RKO (cell line): ENCODE measurements around the gene CCDC74A.
"Not testable (repeated sequence)": the region's sequence is repeated elsewhere in the genome, so short reads cannot be mapped to it uniquely, and the experiment has no call there.

Experiments used
- DNase-seq: peaks from one replicate; pipeline ENCODE4 v3.0.0-alpha.2; 2016; ENCODE audit warnings: low spot score

The CCDC74A gene

GRCh38 chr2:131527131-131528001 lies at the start of gene CCDC74A:
CCDC74A (plus strand) TSS chr2:131527888; CDS start chr2:131527971, 83 bp downstream.
- DNase-seq = peak; percentile 81

DNA sequence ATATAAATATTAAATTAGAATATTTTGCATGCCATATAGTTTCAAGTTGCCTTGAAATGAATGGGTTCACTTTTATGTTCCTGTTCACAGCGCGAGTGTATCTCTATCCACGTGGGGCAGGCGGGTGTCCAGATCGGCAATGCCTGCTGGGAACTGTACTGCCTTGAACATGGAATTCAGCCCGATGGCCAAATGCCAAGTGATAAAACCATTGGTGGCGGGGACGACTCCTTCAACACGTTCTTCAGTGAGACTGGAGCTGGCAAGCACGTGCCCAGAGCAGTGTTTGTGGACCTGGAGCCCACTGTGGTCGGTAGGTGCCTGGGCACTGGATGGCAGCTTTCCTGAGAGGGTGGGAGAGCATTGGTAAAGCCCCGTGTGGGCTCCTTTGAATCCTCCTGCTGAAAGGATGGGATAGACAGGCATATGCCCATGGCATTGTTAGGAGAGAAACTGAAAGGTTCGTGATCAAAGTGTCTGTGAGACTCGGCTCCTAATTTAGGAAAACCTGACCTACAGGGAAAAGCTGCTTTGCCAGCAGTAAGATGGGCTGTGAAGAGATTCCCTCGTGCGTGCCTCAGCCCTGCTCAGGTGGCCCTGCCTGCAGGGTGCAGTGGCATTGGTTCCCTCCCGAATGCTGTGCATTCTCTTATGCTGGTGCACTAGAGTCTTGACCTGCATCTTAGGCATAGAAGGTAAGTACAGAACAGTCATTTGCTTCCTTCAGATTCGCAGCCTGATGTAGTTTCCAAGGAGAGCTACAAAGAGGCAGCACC lies 49.4 kb upstream of the CCDC74A start:
- not testable (repeated sequence) for DNase-seq

DNA sequence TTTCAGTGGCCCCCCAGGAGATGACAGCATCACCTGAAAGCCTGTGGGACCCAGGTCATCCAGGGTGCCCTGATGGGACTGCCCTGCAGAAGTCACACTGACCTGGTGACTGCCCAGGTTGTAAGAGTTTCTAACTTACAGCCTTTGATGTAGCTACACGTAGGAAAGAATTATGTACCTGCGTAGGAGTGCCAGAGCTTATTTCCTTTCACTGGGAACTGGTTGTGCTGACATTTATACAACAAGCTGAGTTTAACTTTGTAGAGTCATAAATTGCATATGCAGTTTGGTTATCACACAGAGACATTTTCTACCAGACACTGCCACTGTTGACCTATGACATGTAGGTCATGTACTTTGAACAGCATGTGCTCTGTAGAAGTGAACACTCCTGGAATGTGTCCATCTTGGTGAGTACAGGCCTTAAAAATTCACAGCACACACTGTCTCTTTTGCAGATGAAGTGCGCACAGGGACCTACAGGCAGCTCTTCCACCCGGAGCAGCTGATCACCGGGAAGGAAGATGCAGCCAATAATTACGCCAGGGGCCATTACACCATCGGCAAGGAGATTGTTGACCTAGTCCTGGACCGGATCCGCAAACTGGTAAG lies 48.7 kb upstream of the CCDC74A start:
- not testable (repeated sequence) for DNase-seq

DNA sequence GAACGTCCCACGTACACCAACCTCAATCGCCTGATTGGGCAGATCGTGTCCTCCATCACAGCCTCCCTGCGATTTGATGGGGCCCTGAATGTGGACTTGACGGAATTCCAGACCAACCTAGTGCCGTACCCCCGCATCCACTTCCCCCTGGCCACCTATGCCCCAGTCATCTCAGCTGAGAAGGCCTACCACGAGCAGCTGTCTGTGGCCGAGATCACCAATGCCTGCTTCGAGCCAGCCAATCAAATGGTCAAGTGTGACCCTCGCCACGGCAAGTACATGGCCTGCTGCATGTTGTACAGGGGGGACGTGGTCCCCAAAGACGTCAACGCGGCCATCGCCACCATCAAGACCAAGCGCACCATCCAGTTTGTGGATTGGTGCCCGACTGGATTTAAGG lies 47.3 kb upstream of the CCDC74A start:
- DNase-seq = not testable (repeated sequence)

DNA sequence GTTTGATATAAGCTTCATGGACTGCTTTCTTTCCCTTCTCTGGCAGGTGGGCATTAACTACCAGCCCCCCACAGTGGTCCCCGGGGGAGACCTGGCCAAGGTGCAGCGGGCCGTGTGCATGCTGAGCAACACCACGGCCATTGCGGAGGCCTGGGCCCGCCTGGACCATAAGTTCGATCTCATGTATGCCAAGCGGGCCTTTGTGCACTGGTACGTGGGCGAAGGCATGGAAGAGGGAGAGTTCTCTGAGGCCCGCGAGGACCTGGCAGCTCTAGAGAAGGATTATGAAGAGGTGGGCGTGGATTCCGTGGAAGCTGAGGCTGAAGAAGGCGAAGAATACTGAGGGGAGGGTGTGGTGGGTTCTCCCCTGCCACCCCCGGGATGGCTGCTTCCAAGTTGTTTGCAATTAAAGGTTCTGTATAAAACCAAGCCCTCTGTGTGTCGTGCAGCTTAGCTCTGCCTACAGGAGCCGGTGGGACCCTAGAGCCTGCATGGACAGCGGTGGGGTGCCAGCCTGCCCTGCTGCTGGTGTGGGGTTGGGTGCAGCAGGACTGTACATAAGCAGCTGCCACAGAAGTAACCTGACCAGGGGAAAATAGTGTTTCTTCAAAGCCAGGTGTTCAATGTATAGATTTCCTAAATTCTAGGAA lies 45.1 kb upstream of the CCDC74A start:
- DNase-seq = not testable (repeated sequence)

DNA sequence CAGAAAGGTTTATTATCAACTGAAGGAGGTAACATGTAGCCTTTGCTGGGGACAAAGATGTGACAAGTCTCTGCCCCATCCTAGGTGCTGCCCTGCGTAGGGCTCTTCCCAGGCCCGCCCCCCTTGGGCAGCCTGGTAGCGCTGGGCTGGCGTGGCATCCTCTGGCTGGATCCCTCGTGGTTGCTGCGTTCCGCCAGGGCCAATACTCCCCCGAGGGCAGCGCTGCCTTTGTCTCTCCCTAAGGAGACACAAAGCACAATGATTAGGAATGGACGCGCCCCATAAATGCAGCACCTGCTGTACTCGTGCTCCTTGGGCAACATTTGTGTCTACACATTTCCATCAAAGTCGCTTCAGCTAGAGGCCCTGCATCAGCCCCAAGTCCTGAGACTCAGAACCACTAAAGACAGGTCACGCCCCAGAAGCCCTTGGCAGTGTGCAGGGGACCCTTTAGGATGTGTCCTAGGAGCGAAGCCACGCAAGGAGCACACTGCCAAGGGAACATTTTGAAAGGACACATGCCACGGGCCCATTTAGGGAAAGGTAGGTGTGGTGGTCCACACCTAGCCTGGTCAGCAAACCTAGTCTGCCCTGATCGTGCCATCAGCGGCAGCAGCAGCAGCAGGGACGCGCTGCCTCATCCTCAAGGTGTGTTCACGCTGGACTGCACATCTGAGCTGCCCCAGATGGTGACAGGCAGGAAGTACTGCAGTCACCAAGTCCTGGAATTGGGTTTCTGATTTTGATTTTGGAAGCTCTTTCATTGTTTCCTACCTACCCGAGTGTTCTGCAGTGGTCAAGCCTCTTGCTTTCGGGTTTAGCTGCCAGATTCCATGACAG lies 43.5 kb upstream of the CCDC74A start:
- DNase-seq = not testable (repeated sequence)

- DNase-seq = not testable (repeated sequence)
These were observed 42.7 kb upstream of the CCDC74A start for GRCh38 chr2:131484906-131485460.

GRCh38 chr2:131486201-131486902 lies 41.3 kb upstream of the CCDC74A start:
- not testable (repeated sequence) for DNase-seq

DNA sequence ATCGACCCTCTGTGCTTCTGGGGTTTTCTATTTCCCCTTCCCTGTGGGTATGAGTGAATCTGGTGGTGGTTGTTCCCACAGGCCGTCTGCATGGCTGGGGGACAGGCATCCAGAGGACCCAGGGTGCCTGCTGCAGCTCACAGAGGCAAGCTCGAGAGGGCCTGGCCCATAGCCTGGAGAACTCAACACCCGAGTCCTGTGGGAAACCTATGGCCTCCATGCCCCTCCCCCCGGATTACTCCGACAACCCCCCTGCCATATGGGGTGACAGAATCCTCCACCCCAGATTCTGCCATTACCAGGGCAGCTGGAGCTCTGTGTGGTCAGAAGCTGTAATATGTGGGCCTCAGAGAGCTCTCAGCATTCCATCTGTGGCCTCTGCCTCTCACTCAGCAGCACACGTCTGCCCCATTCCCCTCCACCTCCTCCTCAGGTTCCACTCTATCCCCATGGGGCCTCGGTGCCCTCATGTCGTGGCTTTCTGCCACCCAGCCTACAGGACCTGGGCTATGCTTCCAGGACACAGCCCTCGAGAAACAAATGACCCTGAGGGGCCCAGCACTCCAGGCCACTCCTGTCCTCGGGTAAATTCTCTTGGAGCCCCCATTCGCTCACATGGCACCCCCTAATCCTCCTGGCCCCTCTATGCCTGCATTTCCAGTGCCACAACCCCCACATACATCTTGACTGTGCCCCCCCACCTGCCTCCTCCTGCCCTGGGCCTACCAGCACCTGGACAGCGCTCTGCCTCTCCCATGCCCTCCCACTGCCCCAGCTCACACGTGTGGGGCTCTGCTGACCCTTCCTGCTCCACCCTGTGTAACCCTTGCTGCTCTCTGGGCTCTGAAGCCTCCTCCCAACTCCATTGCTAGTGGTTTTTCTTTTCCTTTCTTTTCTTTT lies 39.1 kb upstream of the CCDC74A start:
- no peak for DNase-seq

DNA sequence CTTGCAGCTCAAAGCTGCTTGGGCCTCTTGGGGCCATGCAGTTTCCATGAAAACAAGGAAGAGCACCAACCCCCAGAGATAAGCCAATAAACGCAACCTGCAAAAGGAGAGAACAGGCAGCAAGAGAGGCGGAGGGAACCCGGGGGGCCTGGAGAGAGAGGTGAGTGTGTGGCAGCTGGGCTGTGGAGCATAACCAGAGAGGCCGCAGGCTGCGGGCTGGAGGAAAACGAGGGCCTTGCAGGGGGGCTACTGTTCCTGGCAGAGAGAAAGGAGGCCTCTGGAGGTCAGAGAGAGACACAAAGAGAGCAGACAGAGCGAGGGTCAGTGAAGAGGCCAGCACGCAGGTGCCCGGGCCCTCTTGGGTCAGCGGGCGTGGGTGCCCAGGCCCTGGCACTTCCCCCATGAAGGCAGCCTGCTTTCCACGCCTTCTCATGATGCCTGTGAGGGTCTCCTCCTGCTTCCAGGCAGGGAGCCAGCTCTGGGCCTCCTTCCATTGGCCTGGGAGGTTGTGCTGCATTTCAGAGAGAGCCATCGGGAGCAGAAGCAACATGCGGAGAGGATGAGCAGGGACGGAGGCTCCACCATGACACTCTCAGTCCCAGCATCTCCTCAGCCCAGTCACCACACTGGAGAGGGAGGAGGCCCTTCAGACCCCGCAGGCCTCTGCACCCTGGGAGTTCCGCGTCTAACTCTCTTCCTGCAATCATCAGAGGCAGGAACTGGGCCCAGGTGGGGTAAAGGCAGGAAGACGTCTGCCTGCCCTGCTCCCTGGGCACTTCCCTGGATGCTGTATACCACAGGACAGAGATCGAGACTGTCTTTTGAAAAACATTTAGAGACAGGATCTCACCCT lies 36.8 kb upstream of the CCDC74A start:
- peak; percentile 33 for DNase-seq

DNA sequence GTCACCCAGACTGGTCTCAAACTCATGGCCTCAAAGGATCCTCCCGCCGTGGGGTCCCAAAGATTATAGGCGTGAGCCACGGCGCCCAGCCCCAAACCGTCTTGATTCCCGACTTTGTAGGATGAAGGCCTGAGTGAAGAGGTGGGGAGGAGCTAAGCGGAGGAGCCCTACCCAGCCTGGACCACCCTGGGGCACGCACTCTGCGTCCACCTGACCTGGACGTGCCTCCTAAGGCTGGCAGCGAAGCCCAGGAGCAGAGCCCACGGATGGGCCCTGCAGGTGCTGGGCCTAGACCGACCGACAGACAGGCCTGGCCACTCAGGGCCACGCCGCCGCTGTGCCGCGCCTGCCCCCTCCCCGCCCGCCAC lies 36.2 kb upstream of the CCDC74A start:
- not testable (repeated sequence) for DNase-seq

DNA sequence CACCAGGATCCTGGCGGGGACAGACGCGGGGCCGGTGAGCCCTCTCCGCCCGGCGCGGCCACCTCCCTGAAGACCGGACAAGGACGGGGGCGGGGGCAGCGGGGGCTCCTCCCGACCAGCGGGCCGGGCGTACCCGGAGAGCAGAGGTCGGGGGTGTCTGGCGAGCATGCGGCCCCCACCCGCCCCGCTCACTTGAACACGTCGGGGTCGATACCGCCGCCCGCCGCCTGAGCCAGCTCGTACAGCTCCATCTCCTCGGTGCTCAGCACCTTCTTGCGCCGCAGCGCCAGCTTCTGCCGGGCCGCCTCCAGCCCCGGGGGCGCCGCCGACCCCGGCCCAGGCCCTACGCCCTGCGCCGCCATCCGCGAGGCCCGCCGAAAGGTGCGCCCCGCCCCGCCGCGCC lies 35.7 kb upstream of the CCDC74A start, which contains the start of gene MZT2A:
TSS of gene MZT2A (minus strand) at position 383 of the 403 bp plus-strand sequence. CDS start at position 362, 21 bp downstream.
- not testable (repeated sequence) for DNase-seq

- peak; percentile 85 for DNase-seq
These were observed 35.1 kb upstream of the CCDC74A start for GRCh38 chr2:131492418-131493198.

DNA sequence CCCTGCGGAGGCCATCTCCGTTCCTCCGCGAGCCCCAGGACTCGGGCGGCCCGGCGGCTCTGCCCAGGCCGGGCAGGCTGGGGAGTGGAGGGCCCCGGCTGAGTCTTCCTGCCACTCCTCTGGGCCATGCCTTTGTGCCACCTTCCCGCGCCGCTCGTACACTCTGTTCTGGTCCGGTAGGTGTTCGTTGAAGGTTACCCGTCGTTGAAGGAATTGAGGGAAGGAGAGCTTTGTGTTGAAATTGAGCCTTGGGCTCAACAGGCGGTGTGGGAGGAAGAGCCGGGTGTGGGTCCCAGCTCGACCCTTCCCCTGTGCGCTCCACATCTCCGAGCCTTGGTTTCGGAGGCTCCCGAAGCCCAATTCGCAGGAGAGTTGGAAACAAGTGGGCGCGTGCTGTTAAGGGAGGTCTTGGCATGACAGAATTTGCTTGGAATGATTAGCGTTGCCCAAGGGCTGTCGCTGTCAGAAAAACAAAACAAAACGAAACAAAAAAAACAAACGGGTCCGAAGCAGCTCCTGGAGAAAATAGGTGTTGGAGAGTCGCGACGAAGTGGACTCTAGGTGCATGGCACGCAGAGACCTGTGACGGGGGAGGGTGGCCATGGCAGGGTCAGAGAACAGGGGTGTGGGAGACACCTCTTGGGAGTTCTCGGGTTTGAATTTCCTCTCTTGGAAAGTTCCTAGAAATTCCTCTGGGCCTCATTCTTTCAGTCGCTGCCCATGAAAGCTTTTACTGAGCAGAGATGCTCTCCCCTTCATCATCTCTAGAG lies 34.3 kb upstream of the CCDC74A start:
- DNase-seq = peak; percentile 45

DNA sequence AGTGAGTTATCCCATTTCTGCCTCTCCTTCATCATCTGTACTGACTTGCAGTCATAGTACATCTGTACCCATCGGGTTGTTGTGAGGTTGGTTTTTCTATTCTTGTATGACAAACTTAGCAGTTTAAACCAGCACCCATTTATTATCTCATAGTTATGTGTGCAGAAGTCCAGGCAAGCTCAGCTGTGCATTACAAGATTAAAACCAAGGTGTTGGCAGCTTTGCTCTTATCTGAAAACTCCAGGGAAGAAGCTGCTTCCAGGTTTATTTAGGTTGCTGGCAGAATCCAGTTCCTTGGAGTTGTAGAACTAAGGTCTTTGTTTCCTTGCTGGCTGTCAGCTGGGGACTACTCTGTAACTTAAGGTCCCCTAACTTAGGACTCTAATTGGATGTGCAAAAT lies 32.2 kb upstream of the CCDC74A start:
- not testable (repeated sequence) for DNase-seq

DNA sequence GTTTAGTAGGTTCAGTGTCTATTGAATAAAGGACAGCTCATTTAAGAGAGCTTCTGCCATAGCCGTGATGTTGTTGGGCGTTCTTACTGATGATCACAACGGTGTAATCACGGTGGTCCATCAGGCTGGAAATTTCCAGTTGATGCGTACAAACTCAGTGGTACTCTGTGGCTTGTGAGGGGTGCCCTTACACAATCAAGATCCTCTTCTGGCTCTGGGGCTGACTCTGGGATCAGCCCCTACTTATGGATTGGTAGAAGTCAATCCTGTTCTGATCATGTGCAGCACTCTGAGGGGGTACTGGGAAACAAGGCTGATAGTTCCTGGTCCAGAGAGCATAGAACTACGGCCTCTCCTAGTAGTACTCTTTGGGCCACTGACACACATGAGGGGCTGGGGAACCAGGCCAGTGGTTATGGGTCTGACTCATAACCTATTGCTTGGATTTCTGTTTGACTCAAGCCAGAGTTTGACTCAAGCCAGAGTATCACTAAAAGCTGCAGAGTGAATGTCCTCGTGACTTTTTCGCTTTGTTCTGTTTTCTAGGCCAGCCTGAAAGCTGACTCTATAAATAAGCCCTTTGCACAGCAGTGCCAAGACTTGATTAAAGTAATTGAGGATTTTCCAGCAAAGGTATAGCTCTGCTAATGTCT lies 29.2 kb upstream of the CCDC74A start:
- peak; percentile 45 for DNase-seq
